Medulla oblongata (tissue), 1 donor: ENCODE results near the gene ZNF726.
"Not testable (repeated sequence)": the region's sequence is repeated elsewhere in the genome, so short reads cannot be mapped to it uniquely, and the experiment has no call there.

Source experiments
- DNase-seq: peaks from one replicate; pipeline ENCODE4 v3.0.0-alpha.2; 2015; ENCODE audit errors: extremely low spot score

Gene ZNF726

DNA sequence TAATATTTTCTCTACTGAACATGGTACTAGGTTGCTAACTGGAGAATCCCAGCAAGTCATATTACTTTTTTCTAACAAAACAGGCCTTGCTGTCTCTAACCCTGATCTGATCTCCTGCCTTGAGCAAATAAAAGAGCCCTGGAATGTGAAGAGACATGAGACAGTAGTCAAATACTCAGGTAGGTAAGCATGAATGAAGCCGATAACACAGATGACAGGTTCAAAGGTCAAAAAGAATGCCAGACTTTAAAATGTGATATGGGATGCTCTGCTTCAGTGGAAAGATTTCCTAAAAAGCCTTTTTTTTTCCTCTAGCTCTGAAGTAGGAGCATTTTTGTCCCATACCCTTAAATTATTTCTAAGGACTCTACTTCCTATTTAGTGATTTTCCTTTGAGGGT is 28.7 kb downstream of the ZNF726 start:
- DNase-seq, result no peak

GRCh38 chr19:23946569-23946968 is 31.9 kb downstream of the ZNF726 start:
- DNase-seq, result no peak

DNA sequence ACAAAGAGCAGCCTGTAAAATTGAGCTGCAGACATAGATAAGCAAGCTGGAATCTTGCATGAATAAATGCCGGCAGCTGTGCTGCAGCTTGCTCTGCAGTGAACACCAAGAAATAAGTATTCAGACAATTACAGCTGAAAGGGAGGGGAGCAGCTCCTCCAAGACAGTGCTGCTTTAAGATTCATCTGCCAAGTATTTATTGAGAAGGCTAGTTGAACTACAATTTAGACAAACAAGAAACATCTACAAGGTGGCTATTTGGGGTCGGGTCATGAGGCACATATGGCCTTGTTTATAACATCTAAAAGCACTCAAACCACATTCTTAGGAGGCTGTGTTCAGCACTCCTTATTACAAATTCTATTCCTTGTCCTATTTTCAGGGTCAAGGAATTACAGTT is 34.9 kb downstream of the ZNF726 start:
- no peak for DNase-seq

GRCh38 chr19:23956051-23956450 is 41.4 kb downstream of the ZNF726 start:
- no peak for DNase-seq

- DNase-seq, result no peak
These were observed 43.1 kb downstream of the ZNF726 start for GRCh38 chr19:23957660-23958281.

DNA sequence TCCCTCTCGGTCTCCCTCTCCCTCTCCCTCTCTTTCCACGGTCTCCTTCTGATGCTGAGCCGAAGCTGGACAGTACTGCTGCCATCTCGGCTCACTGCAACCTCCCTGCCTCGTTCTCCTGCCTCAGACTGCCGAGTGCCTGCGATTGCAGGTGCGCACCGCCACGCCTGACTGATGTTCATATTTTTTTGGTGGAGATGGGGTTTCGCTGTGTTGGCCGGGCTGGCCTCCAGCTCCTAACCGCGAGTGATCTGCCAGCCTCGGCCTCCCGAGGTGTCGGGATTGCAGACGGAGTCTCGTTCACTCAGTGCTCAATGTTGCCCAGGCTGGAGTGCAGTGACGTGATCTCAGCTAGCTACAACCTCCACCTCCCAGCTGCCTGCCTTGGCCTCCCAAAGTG is 48.7 kb downstream of the ZNF726 start:
- not testable (repeated sequence) for DNase-seq

DNA sequence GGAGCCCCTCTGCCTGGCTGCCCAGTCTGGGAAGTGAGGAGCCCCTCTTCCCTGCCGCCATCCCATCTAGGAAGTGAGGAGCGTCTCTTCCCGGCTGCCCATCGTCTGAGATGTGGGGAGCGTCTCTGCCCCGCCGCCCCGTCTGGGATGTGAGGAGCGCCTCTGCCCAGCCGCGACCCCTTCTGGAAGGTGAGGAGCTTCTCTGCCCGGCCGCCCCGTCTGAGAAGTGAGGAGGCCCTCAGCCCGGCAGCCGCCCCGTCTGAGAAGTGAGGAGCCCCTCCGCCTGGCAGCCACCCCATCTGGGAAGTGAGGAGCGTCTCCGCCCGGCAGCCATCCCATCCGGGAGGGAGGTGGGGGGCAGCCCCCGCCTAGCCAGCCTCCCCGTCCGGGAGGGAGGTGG is 49.2 kb downstream of the ZNF726 start:
- DNase-seq, result not testable (repeated sequence)

GRCh38 chr19:23964334-23964733 is 49.6 kb downstream of the ZNF726 start:
- not testable (repeated sequence) for DNase-seq

DNA sequence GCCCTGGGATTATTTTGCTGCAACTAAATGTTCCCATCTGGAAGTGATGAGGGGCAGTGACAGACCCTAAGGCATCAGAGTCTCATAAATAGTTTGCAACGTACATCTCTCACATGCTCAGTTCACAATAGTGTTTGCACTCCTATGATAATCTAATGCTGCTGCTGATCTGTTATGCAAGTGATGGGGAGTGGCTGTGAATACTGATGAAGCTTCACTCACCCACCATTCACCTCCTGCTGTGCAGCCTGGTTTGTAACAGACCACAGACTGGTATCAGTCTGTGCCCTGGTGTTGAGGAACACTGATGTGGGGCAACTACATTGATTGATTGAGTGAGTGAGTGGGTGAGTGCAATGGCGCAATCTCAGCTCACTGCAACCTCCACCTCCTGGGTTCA is 54.9 kb downstream of the ZNF726 start:
- no peak for DNase-seq

DNA sequence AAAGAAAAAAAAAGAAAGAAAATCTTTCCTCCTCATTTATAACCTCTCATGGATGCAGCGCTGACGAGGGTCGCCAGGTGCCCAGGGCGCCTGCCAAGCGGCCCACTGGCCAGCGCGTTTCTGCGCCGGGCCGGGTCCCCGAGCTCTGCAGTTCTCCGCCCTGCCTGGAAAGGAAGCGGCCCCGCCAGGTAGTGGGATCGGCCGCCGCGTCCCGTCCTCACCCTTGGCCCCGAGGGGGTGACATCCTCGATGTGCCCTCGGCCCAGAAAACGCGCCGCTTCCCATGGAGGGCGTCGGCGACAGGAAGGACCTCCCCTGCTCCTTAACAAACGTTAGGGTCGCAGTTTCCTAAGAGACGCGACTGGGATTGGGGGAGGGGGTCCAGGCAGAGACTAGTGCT is 56.9 kb downstream of the ZNF726 start:
- DNase-seq, result no peak

- DNase-seq, result no peak
These were observed 57.5 kb downstream of the ZNF726 start for GRCh38 chr19:23972161-23972560.

GRCh38 chr19:23974941-23975340 is 60.3 kb downstream of the ZNF726 start:
- DNase-seq, result no peak

DNA sequence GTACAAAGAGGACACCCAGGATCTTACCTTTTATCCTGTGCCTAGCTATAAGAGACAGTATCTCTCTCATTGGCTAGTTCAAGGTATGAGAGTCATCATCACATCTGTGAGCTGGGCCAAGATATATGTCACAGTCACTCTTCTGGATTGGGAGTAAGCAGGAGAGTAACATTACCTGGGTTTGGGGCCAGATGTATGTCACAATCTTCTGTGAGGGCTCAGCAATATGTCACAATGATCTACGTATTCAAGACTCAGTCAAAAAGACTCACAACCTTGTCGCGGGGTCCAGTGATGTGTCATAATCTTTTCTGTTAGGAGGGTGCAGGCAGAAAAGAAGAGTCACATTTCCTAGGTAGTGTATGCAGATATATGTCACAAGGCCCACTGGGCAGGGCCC is 61.9 kb downstream of the ZNF726 start:
- DNase-seq, result not testable (repeated sequence)

DNA sequence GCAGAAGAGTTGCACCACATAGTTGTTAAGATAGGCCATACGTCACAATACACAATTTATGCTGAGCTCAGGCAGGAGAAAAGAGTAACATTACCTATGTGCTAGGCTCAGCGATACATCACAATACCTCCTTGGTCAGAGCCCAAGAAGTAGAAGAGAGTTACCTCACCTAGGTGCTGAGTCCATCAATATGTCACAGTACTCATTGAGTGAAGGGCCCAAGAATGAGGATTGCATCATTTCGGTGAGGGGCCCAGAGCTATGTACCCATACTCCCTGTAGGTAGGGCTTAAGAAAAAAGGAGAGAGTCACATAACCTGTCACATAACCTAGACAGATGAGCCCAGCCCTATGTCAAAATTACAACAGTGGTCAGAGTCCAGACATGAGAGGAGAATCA is 62.6 kb downstream of the ZNF726 start:
- not testable (repeated sequence) for DNase-seq

GRCh38 chr19:23978068-23978467 is 63.4 kb downstream of the ZNF726 start:
- no peak for DNase-seq

DNA sequence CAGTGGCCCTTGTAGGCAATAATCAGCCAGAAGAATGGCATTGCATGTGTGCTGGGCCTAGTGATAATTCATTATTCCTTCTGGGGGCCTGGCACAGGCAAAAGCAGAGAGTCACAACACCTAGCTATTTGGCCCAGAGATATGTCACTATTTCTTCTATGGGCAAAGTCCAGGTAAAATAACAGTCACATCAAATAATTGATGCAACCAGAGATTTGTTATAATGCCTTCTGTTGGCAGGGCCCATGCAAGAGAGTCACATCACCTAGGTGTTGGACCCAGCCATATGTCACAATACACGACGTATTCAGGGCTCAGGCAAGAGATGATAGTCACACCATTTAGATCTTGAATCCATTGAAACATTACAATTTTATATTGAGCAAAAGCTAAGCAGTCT is 66.1 kb downstream of the ZNF726 start:
- no peak for DNase-seq

DNA sequence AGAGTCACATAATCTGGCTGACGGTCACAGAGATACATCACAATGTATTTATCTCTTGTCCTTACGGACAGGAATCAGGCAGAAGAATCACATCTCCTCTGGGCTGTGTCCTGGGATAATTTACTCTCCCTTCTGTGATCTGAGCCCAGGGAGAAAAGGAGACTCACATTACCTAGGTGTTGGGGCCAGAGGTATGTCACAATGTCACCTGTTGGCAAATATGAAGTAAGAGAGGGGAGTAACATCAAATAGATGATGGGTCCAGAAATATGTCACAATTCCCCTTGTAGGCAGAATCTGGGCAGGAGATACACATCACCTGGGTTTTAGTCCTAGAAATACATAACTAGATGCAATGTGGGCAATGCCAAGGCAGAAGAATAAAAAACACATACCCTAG is 67.2 kb downstream of the ZNF726 start:
- no peak for DNase-seq

DNA sequence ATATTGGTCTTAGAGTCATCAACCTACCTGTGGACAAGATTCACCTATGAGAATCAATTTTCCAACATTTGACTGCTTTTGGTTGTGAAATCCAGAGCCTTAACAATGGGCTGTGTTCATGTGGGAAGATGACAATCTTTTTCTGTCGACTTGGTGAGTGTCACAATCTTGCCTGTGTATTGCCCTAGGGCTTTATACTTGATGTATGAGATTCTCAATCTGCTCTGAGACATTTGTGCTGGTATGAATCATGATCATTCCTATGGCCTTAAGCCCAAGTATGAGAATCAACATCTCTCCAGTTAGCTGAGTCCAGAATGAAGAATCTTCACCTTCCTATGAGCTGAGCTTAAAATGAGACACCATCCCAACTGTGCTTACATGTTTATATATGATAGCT is 68.7 kb downstream of the ZNF726 start:
- DNase-seq, result no peak
